HG03159 (cell line): Measurements from ENCODE around the gene IER5L.

ENCODE experiments used
- ATAC-seq: cut with Tn5 transposase; IDR thresholded peaks from one replicate; pipeline ENCODE4 v1.9.1; 2021; ENCODE audit warnings: mild to moderate bottlenecking, moderate library complexity; ENCODE audit not compliant: unreplicated experiment

The IER5L gene

DNA sequence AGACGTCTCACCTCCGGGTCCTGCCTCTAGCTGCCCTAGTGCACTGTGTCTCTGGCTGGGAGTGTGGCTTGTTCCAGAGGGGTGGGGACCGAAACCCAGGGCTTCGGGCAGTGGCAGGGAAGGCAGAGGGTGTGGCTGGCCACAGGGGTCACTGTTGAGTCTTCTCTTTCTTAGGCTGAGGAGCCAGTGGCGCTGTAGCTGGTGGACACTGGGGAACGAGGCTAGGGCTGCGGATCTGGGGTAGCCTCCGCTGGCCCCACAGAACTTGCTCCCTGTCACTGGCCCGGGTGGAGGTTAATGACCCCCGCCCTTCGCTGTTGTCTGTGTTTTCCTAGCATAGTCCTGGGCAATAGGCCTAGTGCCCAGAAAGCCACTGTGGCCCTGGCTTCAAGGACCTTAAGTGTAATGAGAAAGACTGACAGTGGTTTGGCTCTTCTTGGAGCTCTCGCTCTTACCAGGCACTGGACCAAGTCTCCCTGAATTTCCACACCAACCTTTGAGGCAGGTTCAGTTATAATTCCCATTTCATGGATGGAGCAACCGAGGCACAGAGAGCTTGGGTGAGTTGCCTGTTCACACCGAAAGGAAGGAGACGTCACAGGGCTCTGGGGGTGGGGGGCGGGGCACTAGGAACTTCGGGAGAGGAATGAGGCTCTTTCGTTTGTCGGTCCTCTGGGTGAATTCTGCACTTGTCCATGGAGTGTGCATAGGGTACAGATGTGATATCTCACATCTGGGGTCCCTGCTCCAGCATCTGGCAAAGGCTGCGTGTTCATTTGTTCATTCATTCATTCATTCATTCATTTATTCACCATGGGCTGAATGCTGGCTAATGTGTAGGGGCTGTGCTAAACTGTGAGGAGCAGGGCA lies 4.8 kb upstream of the IER5L start:
- ATAC-seq = no peak

DNA sequence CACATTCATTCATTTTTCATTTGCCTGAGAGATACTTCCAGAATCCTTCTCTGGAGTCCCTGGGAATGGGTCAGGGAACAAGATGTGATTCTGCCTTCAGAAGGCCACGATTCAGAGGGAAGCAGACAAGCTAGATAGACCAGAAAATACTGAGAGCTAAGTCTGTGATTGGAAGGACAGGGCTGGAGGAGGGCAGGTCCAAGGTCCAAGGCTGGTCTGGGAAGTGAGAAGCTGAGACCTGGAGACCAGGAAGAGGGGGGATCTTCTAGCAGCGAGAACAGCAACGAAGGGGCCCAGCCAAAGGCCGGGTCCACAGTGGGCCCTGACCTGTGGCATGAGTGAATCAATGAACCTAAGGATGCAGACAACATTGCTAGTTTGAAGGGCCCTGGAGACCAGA lies 4.1 kb upstream of the IER5L start:
- ATAC-seq = no peak

DNA sequence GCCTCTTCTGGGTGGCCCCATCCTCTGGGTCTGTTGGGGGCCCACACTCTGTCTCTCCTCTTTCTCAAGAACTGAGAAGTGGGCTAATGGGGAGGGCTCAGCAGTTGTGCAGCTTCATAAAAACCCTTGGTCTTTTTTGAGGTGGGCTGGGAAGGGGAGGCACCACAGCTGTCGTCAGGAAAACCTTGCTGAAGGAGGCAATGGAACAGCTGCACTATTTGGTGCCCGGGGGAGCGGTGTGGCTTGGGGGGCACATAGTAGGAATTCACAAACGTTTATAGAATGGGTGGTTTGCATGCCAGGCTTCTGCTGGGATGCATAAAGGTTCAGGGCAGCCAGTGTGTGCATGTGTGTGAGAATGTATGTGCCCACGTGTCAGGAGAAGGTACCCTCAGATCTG lies 3.2 kb upstream of the IER5L start:
- ATAC-seq = no peak

DNA sequence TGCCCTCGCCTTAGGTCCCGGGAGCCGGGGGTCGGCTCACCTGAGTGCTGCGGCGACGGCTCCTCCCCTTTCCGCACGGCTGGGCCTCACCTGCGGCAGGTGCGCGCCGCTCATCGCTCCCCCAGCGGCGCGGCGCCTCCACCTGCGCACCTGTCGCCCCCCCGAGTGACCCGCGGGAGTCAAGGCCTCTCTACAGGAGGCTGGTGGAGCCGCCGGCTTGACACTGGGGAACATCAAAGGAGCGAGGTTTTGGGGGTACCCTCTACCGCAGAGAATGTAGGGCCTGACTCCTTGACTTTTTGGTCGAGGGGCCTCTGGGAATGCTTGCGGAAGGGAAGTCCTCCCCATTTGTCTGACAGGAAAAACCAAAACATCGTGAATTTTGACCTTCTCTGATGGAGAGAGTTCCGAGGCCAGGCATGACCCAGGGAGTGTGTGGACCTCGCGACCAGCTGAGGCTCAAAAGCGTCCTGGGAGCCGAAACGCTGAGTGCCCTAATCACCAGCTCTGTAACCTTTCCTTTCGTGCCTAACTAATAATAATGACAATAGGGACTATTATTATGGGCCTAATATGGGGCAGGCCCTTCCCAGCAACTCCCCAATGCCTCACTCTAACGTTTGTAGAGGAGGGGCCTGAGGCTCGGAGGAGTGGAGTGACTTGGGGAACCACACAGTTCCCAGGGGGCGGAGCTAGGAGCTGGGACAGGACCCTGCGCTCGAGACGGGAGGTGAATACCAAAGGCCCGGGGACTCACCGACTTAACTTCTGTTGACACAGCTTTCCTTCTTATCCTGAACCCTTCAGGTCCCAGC lies 714 bp upstream of the IER5L start:
- ATAC-seq = no peak

DNA sequence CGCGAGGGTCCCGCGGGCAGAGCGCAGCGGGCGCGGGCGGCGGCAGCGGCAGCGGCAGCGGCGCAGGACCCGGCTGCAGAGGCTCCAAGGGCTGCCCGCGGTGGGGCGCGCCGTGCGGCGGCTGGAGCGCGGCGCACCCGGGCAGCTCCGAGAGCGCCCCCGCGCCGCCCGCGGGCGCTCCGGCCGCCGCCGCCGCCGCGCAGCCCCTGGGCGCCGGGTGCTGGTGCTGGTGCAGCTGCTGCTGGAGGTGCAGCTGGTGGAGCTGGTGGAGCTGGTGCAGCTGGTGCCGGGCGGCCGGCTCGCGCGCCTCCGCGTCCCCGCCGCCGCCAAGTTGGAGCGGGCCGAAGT lies 644 bp downstream of the IER5L start:
- ATAC-seq = peak; percentile 13

DNA sequence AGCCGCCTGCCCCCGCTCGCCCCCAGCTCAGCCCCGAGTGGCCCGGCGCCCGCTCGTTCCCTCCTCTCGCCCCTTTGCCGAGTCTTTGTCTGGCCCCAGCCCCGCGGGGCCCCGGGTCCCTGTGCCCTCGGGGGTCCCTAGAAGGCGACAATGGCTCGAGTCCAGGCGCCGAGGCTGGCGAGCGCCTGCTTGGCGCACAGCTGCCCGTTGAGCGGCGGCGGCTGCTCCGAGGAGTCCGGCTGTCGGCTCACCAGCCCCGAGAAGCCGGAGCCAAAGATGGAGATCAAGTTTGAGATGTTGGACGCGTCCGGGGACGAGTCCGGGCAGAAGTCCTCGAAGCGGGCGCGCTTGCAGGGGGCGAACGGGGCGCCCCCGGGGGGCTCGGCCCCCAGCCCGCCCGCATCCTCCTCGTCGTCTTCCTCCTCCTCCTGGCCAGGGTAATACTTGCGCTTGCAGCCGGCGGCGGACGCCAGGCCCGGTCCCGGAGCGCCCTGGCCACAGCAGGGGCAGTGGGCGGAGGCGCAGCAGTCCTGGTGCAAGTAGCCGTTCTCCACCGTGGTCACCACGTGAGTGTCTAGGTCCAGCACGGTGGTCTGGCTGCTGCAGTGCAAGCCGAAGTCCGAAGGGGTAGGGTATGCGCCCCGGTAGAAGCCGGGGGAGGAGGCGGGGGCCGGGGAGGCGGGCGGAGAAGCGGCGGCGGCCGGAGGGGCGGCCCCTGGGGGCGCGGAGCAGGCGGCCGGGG lies 1.2 kb downstream of the IER5L start:
- no peak for ATAC-seq

DNA sequence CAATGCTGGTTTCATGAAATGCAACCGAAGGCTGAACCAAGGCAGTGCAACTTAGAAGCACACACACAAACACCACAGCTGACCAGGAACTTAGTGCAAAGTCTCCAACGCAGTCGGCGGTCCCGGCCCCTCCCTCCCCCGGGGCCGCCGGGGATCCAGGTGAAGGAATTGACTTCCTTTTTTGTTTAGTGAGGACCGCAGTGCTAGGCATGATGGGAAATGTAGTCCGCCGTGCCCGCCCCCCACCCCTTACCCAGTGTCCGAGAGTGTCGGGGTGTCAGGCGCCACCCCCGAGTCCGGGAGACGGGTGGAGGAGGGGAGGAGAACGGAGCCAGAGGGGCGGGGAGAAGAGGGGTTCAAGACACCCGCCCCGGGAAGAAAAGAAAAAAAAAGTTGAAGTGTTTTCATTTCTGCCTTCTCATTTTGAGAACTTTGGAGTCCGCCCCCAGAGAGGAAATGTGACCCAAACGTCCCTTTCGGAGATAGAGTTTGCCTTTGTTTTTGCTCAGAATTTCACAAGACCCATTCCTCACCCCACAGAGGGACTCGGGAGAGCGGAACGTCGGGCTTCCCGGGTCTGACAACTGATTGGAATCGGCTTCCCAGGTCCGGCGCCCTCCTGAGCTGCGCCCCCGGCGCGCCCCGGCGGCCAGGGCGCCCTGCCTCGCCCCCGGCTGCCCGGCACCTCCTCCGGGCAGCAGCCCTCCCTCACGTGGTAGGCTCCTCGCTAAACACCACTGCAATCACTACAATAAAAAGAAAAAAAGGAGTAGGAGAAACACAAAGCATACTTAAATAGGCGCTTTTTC lies 2.0 kb downstream of the IER5L start:
- no peak for ATAC-seq

DNA sequence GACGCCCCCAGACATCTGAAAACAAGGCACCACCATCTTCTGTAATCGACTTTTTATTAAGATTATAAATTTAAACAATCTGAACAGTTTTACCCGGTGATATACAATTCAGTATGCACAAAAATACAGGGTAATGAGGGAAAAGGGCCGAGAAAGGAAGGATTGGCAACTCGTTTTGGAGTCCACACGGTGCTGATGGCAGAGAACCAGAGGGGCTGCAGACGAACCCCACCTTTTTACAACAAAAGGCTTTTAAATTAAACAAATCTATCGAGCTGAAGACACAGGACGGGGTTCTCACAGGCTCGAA lies 2.6 kb downstream of the IER5L start:
- ATAC-seq = no peak

DNA sequence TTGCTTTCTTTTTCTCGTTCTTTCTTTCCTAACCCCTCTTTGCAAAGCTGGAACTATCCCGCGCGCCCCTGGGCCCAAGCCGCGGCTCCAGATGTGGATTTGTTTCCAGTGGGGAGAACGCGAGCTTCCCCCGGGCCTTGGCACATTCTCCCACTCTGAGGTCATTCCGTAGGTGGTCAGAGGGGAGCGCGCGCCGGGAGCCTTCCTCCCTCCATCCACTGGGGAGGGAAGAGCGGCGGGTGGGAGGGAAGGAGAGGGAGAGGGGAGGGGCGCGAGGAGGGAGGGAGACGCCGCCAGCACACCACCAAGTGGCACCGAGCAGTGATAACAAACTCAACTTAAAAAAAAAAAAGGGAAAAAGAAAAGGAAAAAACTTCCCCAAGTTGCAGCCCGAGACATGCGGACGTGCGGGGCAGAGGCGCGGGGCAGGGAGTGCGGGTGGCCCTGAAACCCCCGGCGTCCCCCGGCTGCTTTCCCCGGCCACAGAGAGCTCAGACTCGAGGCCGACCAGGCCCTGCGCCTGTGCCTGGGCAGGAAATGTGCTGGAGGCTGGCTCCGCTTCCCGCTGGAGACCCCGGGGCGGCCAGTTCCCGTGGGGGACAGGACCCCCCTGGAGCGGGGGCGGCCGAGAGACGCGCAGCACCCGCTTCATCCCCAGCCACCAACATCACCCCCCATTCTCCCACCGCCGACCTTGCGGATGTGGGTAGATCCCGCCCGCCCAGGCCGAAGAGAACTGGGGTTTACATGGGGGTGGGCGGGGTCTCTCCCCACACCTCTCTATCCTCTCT lies 3.1 kb downstream of the IER5L start:
- ATAC-seq = no peak

DNA sequence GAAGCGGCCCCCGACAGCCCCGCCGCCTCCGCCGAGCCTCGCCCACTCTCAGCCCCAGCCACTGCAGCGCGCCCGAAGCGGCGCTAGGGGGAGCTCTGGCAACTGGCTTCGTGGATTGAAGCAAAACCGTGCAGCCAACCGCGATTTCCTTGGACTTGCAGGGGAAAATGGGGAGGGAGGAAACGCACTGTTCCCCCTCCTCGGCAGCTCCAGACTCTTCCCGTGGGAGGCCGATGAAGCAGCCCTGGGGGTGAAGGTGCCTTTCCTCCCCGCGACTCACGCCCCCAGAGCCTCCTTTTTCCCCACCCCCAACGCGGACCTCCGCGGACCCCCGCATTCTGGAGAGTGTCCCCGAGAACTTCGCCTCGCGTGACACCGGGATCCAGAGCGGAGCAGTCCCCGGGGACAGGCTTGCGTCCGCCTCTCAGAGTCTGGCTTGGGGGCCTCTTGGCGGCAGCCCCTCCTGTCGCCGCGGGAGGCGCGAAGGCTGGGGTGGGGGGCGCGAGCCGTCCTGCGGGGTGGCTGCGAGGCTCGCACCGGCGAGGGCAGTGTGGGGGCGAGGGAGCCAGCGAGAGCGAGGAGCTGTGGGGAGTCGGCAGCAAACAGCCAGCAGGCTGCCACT lies 3.8 kb downstream of the IER5L start:
- ATAC-seq = no peak

DNA sequence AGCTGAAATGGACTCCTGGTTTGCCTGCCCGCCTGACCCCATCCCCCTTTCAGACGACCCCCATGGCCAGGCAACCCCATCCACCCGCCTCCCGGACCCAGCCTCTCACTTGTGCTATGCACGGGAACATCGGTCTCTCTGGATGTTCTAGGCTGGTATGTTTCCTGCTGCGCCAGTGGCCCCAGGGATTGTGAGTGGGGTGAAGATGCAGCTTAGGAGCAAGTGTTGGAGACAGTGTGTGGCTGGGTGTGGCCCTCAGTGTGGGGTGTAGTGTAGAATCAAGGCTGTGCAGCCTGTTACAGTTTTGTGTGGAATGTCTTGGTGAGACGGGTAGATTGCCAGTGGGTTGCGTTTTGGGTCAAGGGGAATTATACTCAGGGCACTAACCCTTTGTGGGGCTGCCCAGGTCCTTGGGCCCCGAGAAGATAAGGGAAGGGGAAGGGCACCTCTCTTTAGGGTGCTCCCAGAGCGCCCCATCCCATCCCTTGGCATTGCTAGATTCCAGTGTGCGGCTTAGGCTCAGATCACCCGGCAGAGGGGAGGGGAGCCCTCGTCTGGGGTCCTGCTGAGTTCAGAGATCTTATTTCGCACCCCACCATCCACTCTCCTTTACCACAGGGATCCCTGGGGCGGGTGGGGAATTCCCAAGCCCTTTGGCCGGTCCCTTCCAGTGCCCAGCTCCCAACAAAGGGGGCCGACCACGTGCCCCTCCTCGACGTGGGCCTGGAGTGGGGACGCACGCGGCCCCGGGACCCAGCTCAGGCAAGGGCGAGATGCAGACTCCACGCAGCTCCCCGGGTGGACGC lies 4.6 kb downstream of the IER5L start:
- ATAC-seq = no peak

DNA sequence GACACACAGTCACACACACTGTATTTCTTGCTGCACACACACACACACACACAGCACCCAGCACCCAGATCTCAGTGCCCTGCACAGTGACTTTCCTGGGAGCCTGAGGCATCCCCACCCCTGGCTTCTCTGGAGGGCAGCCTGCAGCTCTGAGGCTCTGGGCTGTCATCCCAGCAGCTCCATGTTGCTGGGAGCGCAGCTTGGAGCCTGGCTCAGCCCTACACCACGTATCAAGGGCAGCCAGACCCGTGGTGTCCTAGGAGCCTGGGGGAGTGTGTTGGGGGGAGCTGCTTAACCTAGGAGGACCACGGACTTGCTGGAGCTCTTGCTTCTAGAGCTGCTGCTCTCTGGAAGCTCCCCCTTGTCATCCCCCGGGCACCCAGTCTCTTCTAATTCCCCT lies 5.2 kb downstream of the IER5L start:
- ATAC-seq = no peak

DNA sequence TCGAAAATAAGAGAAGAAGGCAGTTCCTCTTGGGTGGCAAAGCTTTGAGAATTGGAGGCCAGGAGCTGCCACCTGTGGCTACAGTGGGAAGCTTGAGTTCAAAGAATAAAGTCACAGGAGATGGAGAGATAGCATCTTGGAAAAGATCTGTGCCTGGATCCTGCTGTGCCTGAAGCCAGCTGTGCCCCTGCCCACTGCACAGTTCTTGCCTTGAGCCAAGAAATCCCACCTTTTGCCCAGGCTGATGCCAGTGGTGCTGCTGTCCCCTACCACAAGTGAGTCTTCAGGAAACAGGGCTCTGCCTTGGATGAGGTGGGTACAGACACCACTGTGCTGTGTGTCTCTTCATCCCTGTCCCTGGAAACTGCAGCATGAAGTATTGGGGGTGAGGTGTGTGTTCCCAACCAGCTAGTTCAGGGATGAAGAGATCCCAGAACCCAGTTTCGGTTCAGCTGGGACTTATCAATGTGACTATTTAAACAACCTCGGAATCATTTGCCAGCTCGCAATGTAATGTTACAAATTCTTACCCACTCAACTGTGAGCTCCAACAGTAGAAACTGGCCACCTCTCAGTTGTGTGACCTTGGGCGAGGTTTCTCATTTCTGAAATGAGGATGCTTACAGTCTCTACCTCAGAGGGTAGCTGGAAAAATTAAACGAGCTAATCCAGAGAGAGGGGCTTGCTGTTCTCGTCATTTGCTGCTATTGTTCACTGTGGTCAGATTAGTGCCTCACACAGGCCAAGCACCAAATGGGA lies 5.9 kb downstream of the IER5L start:
- ATAC-seq = no peak

DNA sequence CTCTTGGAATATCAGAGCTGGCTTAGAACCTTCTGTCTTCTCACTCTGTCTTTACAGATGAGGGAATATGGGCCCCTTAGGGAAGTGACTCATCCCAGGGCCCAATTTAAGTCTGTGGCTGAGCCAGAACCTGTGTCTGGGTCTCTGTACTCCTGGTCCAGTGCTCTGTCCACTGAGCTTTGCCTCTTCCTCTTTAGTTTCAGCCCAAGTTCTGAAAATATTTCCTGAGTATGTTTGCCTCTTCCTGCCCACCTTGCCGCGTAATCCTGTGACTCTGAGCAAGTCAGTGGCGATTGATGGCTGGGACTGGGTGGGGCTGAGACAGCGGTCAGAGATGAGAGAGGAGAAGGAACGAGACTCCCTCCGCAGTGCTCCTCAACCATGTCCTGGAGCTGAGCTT lies 7.8 kb downstream of the IER5L start:
- ATAC-seq = no peak

DNA sequence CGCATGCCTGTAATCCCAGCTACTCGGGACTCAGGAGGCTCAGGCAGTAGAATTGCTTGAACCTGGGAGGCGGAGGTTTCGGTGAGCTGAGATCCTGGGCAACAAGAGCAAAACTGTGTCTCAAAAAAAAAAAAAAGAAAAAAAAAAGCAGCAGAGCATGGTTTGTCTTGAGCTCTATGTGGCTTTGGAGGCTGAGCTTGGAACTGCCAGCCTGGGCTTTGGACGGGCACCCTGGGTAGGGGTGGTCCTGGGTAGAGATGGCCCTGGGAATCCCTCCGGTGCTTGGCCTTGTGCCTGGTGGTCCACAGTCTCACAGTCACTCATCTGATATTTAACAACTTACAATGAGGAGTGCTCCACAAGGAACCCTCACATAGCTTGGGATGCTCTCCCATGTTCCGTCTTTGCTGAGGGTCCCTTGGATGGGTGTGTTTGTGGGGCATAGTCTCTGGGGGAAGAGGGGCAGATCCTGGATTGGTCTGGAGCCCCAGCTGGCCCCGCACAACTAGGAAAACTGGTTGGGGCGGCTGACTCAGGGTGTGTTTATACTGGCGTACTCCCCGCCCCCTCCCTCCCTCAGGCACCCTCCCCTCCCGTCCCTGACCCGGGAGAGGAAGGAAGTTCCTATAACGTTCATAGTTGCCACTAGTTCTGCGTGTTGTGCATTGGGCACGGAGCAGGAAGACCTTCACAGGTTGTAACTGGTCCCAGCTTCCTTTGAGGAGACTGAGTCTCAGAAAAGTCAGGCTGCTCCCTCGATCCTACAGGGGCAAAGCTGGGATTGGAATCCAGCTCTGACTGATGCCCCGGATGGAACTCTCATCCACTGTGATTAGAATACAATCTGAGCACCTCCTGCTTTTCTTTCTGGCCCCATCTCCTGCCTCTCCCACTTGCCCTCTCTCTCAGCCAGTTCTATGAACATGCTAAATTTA lies 11.2 kb downstream of the IER5L start:
- ATAC-seq = no peak

DNA sequence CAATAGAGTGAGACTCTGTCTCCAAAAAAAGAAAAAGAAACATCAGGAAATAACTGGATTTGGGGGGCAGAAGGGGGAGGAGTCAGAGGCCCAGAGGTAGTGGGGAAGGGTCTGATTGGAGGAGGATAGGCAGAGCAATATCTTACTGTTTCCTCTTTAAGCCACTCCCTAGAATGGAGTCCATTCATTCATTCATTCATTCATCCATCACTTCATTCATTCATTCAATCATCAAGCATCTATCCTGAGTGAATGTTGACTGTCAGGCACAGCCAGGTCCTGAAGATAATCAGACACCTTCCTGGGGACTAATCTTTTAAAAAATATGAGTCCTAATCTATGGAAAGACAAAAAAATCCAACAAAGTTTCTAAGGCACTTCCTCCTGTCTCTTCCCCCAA lies 12.9 kb downstream of the IER5L start:
- no peak for ATAC-seq

DNA sequence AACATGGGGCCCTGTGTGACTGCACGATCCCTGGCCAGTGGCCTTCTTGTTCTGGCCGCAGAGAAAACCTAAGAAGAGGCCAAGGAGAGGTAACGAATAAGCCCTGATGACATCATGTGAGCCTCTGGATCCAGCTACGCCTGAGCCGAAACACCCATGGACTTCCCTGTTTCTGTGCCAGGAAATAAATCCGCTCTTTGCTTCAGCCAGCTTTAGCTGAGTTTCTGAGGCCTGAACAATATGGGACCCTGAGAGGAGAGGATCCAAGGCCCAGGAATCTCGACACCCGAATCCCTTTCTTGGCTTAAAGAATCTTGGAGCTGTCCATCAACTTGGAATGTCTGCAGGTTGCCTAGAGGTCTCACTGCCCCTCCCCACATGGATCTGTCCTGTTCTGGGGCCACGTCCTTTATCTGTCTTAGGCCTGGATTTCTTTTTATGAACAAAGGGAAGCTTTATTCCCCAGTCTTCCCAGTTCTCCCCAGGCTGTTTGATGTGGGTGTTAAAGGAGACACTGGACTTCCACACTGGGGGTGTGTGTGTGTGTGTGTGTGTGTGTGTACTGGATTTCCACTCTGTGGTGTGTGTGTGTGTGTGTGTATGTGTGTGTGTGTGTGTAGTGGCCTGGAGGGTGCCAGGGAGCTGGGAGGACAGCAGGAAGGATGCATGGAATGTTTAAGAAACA lies 13.7 kb downstream of the IER5L start:
- no peak for ATAC-seq
